HG03066 (cell line): ENCODE data around the gene NKAIN2.
"Not testable (repeated sequence)": the region's sequence is repeated elsewhere in the genome, so short reads cannot be mapped to it uniquely, and the experiment has no call there.

Source experiments
- ATAC-seq: cut with Tn5 transposase; IDR thresholded peaks from one replicate; pipeline ENCODE4 v1.9.1; 2021; ENCODE audit warnings: low read depth; ENCODE audit not compliant: unreplicated experiment

Gene NKAIN2

GRCh38 chr6:124464600-124464999 lies 660.9 kb downstream of the NKAIN2 start:
- ATAC-seq = not testable (repeated sequence)

GRCh38 chr6:124466949-124467348 lies 663.3 kb downstream of the NKAIN2 start:
- ATAC-seq = no peak

- ATAC-seq = no peak
These were observed 663.7 kb downstream of the NKAIN2 start for GRCh38 chr6:124467366-124467765.

- no peak for ATAC-seq
These were observed 667.1 kb downstream of the NKAIN2 start for GRCh38 chr6:124470803-124471202.

GRCh38 chr6:124475176-124475575 lies 671.5 kb downstream of the NKAIN2 start:
- no peak for ATAC-seq

GRCh38 chr6:124478906-124479305 lies 675.2 kb downstream of the NKAIN2 start:
- ATAC-seq = no peak

GRCh38 chr6:124479991-124480430 lies 676.3 kb downstream of the NKAIN2 start:
- ATAC-seq = no peak

- no peak for ATAC-seq
These were observed 678.4 kb downstream of the NKAIN2 start for GRCh38 chr6:124482071-124482491.

- ATAC-seq = no peak
These were observed 684.2 kb downstream of the NKAIN2 start for GRCh38 chr6:124487623-124488431.

GRCh38 chr6:124490122-124490521 lies 686.5 kb downstream of the NKAIN2 start:
- ATAC-seq = no peak

- ATAC-seq = no peak
These were observed 689.6 kb downstream of the NKAIN2 start for GRCh38 chr6:124493259-124493658.

GRCh38 chr6:124494956-124495664 lies 691.4 kb downstream of the NKAIN2 start:
- ATAC-seq = no peak

GRCh38 chr6:124495665-124496190 lies 692.1 kb downstream of the NKAIN2 start:
- no peak for ATAC-seq

- no peak for ATAC-seq
These were observed 692.7 kb downstream of the NKAIN2 start for GRCh38 chr6:124496334-124496733.

- no peak for ATAC-seq
These were observed 708.8 kb downstream of the NKAIN2 start for GRCh38 chr6:124512431-124512830.

- no peak for ATAC-seq
These were observed 713.7 kb downstream of the NKAIN2 start for GRCh38 chr6:124517339-124517738.

GRCh38 chr6:124520514-124520913 lies 716.8 kb downstream of the NKAIN2 start:
- ATAC-seq = no peak

GRCh38 chr6:124522335-124522734 lies 718.7 kb downstream of the NKAIN2 start:
- ATAC-seq = no peak

- no peak for ATAC-seq
These were observed 721.0 kb downstream of the NKAIN2 start for GRCh38 chr6:124524491-124525200.

- no peak for ATAC-seq
These were observed 727.3 kb downstream of the NKAIN2 start for GRCh38 chr6:124530926-124531325.

GRCh38 chr6:124535299-124535698 lies 731.6 kb downstream of the NKAIN2 start:
- no peak for ATAC-seq
